ENCODE data around the gene LAMTOR2. TPM values are rescaled to one million over a fixed set of nuclear protein-coding genes. Genes with fewer than 3 reads are reported as not detected.
"Not testable (repeated sequence)": the region's sequence is repeated elsewhere in the genome, so short reads cannot be mapped to it uniquely, and the experiment has no call there.

Gene LAMTOR2
- total and polyA plus RNA-seq, 2 experiments from 2014 or later = 48.5 to 142 TPM

DNA sequence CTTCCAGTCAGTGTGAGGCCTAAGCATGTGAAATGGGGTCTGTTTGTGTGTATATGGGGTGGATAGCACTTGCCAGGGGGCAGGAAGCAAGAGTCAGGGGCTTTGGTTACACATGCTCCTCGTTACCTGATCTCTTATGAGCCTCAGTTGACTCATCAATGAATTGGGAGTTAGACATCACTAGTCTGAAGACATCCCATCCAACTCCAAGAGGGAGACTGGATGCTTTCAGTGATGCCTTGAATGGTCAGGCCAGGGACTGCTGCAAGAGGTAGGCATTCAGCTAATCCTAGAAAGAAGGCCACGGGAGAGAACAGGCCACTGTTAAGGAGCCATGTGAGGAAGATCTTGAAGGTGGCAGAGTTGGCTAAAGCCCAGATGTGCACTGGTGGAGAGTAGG is 12.7 kb downstream of the LAMTOR2 start:
- Histone ChIP-seq H3K79me2 (peaks cover 31% of the 10 kb centered on the region), H3K36me3 (replicated peaks; ENCODE audit: insufficient read depth, low read depth) (no peaks in the 10 kb centered on the region), H3K4me1 (ENCODE audit: insufficient read depth) (peaks cover 9% of the 10 kb centered on the region), H3K27ac (no peak overlapping the region), H4K20me1 (ENCODE audit: insufficient read depth, poor library complexity, severe bottlenecking) (peaks cover 6% of the 10 kb centered on the region), H3K27me3 (no peaks in the 10 kb centered on the region), H3K4me2 (no peak overlapping the region), H2AFZ (no peak overlapping the region), H3K9me3 (ENCODE audit: low read depth) (no peaks in the 10 kb centered on the region), H3K9me2 (replicated peaks; ENCODE audit: insufficient read depth) (no peaks in the 10 kb centered on the region), H3K4me3 (no peak overlapping the region)
- 74% methylated on average over 2 of the region's 2 CpGs for WGBS (ENCODE audit: low lambda C conversion rate, missing lambda C conversion rate)
- DNase-seq (ENCODE audit: low spot score) = no peak
- TF ChIP-seq, protein P1, sequence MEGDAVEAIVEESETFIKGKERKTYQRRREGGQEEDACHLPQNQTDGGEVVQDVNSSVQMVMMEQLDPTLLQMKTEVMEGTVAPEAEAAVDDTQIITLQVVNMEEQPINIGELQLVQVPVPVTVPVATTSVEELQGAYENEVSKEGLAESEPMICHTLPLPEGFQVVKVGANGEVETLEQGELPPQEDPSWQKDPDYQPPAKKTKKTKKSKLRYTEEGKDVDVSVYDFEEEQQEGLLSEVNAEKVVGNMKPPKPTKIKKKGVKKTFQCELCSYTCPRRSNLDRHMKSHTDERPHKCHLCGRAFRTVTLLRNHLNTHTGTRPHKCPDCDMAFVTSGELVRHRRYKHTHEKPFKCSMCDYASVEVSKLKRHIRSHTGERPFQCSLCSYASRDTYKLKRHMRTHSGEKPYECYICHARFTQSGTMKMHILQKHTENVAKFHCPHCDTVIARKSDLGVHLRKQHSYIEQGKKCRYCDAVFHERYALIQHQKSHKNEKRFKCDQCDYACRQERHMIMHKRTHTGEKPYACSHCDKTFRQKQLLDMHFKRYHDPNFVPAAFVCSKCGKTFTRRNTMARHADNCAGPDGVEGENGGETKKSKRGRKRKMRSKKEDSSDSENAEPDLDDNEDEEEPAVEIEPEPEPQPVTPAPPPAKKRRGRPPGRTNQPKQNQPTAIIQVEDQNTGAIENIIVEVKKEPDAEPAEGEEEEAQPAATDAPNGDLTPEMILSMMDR (IDR thresholded peaks at IDR 0.05; ENCODE audit: poor library complexity) = no peak

DNA sequence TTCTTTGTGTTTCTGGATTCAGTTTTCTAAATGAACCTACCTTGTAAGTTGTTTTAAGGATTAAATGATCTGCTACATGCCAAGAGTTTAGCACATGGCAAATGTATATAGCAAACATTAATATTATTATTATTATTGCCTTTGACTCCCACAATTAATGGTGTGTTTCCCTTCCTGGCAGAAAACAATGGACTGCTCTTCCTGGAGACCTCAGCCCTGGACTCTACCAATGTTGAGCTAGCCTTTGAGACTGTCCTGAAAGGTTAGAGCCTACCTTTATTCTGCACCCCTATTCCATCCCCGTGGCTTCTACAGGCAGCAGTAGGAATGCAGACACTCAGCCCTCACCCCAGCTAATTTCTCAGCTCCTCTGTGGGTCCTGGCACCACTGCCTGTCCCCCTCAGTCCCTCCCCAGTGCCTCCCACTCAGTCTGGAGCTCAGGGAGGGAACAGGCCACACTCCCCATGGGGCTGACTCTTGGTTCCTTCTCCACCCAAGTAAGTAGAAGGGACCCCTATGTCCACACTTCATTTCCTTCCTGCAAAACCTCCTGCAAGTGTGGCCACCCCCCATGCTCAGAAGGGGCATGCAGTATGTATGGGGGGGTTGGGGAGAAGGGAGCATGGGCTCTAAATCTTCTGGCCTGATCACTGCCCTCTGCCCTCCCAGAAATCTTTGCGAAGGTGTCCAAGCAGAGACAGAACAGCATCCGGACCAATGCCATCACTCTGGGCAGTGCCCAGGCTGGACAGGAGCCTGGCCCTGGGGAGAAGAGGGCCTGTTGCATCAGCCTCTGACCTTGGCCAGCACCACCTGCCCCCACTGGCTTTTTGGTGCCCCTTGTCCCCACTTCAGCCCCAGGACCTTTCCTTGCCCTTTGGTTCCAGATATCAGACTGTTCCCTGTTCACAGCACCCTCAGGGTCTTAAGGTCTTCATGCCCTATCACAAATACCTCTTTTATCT is 15.2 kb downstream of the LAMTOR2 start:
- Histone ChIP-seq H4K20me1 (ENCODE audit: insufficient read depth, poor library complexity, severe bottlenecking) (peaks cover 4% of the 10 kb centered on the region), H3K9me2 (replicated peaks; ENCODE audit: insufficient read depth) (no peaks in the 10 kb centered on the region), H2AFZ (no peak overlapping the region), H3K36me3 (replicated peaks; ENCODE audit: insufficient read depth, low read depth) (no peaks in the 10 kb centered on the region), H3K27ac (no peak overlapping the region), H3K4me3 (no peak overlapping the region), H3K27me3 (no peaks in the 10 kb centered on the region), H3K79me2 (peaks cover 13% of the 10 kb centered on the region), H3K4me2 (no peak overlapping the region), H3K4me1 (ENCODE audit: insufficient read depth) (peaks cover 3% of the 10 kb centered on the region), H3K9me3 (ENCODE audit: low read depth) (no peaks in the 10 kb centered on the region)
- 94% methylated on average over 3 of the region's 3 CpGs for WGBS (ENCODE audit: low lambda C conversion rate, missing lambda C conversion rate)
- no peak for DNase-seq (ENCODE audit: low spot score)
- TF ChIP-seq EZH2phosphoT487 (IDR thresholded peaks at IDR 0.05; ENCODE audit: low read depth, severe bottlenecking, unreplicated experiment) = no peak
- TF ChIP-seq, protein P1 (IDR thresholded peaks at IDR 0.05; ENCODE audit: poor library complexity) = no peak
- no peak for TF ChIP-seq EZH2 (IDR thresholded peaks at IDR 0.05; ENCODE audit: borderline replicate concordance)

GRCh38 chr1:156070548-156070947 is 16.0 kb downstream of the LAMTOR2 start:
- Histone ChIP-seq H3K4me3 (no peak overlapping the region), H3K4me2 (no peak overlapping the region), H4K20me1 (ENCODE audit: insufficient read depth, poor library complexity, severe bottlenecking) (peaks cover 10% of the 10 kb centered on the region), H3K9me2 (replicated peaks; ENCODE audit: insufficient read depth) (no peaks in the 10 kb centered on the region), H2AFZ (no peak overlapping the region), H3K79me2 (peaks cover 13% of the 10 kb centered on the region), H3K9me3 (ENCODE audit: low read depth) (no peaks in the 10 kb centered on the region), H3K36me3 (replicated peaks; ENCODE audit: insufficient read depth, low read depth) (no peaks in the 10 kb centered on the region), H3K27me3 (no peaks in the 10 kb centered on the region), H3K27ac (no peak overlapping the region), H3K4me1 (ENCODE audit: insufficient read depth) (peaks cover 3% of the 10 kb centered on the region)
- DNase-seq (ENCODE audit: low spot score) = no peak
- WGBS (ENCODE audit: low lambda C conversion rate, missing lambda C conversion rate) = 50% methylated on average over 2 of the region's 4 CpGs
- TF ChIP-seq EZH2 (IDR thresholded peaks at IDR 0.05; ENCODE audit: borderline replicate concordance) = no peak
- TF ChIP-seq EZH2phosphoT487 (IDR thresholded peaks at IDR 0.05; ENCODE audit: low read depth, severe bottlenecking, unreplicated experiment) = no peak
- TF ChIP-seq, protein P1 (IDR thresholded peaks at IDR 0.05; ENCODE audit: poor library complexity) = no peak

GRCh38 chr1:156071332-156071816 is 16.8 kb downstream of the LAMTOR2 start:
- peaks cover 18% of the 10 kb centered on the region for H4K20me1 ChIP-seq (ENCODE audit: insufficient read depth, poor library complexity, severe bottlenecking)
- H3K27ac ChIP-seq; H3K4me2 ChIP-seq; H3K27me3 ChIP-seq; H3K9me2 ChIP-seq (replicated peaks; ENCODE audit: insufficient read depth); DNase-seq (ENCODE audit: low spot score); H3K36me3 ChIP-seq (replicated peaks; ENCODE audit: insufficient read depth, low read depth); H3K4me1 ChIP-seq (ENCODE audit: insufficient read depth); H3K9me3 ChIP-seq (ENCODE audit: low read depth); H3K4me3 ChIP-seq; H2AFZ ChIP-seq: not testable (repeated sequence)
- peaks cover 18% of the 10 kb centered on the region for H3K79me2 ChIP-seq
- WGBS (ENCODE audit: low lambda C conversion rate, missing lambda C conversion rate) = 92% methylated on average over 6 of the region's 7 CpGs
